ENCODE results near the gene AIFM1.

DNA sequence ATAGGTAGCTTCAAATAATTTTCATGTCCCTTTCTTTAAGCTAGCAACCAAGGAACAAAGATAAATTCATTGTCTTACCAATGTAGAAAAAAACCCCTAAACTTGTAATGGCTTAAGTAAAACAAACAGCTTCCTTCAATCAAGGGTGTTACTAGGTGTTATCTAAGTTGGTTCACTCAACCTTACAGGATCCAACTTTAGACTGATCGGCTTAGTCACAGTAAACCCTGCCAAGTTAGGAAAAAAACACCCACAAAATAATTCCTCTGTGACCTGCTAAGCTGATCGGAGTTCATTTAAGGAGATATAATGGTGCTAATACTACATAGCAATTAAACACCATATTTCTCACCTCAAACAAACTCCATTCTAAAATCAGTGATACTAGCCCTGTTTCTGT is 10.1 kb downstream of the AIFM1 start:
- TF ChIP-seq, protein P1, sequence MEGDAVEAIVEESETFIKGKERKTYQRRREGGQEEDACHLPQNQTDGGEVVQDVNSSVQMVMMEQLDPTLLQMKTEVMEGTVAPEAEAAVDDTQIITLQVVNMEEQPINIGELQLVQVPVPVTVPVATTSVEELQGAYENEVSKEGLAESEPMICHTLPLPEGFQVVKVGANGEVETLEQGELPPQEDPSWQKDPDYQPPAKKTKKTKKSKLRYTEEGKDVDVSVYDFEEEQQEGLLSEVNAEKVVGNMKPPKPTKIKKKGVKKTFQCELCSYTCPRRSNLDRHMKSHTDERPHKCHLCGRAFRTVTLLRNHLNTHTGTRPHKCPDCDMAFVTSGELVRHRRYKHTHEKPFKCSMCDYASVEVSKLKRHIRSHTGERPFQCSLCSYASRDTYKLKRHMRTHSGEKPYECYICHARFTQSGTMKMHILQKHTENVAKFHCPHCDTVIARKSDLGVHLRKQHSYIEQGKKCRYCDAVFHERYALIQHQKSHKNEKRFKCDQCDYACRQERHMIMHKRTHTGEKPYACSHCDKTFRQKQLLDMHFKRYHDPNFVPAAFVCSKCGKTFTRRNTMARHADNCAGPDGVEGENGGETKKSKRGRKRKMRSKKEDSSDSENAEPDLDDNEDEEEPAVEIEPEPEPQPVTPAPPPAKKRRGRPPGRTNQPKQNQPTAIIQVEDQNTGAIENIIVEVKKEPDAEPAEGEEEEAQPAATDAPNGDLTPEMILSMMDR (IDR thresholded peaks at IDR 0.05; ENCODE audit: low read depth, low read length, missing input control): no peak
- TF ChIP-seq SP1 (IDR thresholded peaks at IDR 0.05) (no peak), TAF1 (conservative IDR thresholded peaks at IDR 0.05) (no peak), YY1 (IDR thresholded peaks at IDR 0.05) (no peak), JUND (IDR thresholded peaks at IDR 0.05) (no peak), RAD21 (IDR thresholded peaks at IDR 0.05) (no peak), GABPA (IDR thresholded peaks at IDR 0.05 in 1 of 2, conservative IDR thresholded peaks at IDR 0.05 in 1 of 2) (no peak), HNF4A (conservative IDR thresholded peaks at IDR 0.05) (no peak), RXRA (IDR thresholded peaks at IDR 0.05) (no peak)
- TF ChIP-seq, protein P2, sequence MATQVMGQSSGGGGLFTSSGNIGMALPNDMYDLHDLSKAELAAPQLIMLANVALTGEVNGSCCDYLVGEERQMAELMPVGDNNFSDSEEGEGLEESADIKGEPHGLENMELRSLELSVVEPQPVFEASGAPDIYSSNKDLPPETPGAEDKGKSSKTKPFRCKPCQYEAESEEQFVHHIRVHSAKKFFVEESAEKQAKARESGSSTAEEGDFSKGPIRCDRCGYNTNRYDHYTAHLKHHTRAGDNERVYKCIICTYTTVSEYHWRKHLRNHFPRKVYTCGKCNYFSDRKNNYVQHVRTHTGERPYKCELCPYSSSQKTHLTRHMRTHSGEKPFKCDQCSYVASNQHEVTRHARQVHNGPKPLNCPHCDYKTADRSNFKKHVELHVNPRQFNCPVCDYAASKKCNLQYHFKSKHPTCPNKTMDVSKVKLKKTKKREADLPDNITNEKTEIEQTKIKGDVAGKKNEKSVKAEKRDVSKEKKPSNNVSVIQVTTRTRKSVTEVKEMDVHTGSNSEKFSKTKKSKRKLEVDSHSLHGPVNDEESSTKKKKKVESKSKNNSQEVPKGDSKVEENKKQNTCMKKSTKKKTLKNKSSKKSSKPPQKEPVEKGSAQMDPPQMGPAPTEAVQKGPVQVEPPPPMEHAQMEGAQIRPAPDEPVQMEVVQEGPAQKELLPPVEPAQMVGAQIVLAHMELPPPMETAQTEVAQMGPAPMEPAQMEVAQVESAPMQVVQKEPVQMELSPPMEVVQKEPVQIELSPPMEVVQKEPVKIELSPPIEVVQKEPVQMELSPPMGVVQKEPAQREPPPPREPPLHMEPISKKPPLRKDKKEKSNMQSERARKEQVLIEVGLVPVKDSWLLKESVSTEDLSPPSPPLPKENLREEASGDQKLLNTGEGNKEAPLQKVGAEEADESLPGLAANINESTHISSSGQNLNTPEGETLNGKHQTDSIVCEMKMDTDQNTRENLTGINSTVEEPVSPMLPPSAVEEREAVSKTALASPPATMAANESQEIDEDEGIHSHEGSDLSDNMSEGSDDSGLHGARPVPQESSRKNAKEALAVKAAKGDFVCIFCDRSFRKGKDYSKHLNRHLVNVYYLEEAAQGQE (IDR thresholded peaks at IDR 0.05): no peak
- TF ChIP-seq, protein P3, sequence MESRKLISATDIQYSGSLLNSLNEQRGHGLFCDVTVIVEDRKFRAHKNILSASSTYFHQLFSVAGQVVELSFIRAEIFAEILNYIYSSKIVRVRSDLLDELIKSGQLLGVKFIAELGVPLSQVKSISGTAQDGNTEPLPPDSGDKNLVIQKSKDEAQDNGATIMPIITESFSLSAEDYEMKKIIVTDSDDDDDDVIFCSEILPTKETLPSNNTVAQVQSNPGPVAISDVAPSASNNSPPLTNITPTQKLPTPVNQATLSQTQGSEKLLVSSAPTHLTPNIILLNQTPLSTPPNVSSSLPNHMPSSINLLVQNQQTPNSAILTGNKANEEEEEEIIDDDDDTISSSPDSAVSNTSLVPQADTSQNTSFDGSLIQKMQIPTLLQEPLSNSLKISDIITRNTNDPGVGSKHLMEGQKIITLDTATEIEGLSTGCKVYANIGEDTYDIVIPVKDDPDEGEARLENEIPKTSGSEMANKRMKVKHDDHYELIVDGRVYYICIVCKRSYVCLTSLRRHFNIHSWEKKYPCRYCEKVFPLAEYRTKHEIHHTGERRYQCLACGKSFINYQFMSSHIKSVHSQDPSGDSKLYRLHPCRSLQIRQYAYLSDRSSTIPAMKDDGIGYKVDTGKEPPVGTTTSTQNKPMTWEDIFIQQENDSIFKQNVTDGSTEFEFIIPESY (IDR thresholded peaks at IDR 0.05): no peak

All from liver (tissue), 3 donors.